Measurements from ENCODE around the gene SEMA5B.

Gene SEMA5B

DNA sequence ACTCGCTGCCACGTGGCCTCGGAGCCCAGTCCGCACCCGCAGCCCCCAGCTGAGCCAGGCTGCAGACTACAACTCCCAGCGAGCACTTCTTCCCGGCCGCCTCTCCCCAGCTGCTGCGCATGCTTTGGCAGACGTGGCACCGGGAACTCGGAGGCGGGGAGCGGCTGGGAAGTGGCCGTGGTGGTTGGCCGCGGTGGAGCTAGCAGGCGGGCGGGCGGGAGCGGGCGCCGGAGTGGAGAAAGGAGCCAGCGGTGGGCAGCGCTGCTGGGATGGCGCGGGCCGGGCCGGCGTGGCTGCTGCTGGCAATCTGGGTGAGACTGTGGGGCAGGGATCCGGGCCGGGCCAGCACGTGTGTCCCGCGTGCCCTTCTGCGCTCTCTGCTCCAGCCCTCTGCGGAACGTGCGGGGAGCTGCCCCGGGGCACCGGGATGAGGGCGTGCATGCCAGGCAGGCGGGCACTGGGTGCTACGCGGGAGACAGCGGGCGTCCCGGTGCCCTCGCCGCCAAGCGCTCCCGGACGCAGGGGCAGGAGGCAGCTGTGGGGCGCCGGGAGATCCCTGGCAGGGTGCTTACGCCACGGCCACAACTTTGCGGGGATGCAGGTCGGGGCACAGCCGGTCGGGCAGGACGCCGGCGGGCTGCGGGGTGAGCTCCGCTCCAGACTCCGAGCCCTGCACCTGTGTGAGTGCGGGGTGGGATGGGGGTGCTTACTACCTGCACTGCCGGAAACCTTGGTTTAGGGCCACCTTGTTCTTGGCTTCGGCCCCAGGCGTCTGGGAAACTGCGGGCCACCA, 39.5 kb upstream of the SEMA5B start, which contains the start of gene PDIA5 (continued):
- TF ChIP-seq ZNF335 (tag by site-specific recombination; conservative IDR thresholded peaks at IDR 0.05) (peak; percentile 73), ZBTB8A (tag by site-specific recombination; IDR thresholded peaks at IDR 0.05) (peak; percentile 97), OSR2 (tag by site-specific recombination; IDR thresholded peaks at IDR 0.05) (0 out of 2 replicates have a peak, but pooled peaks have one; percentile 5), IKZF3 (tag by site-specific recombination; IDR thresholded peaks at IDR 0.05) (peak; percentile 68), TCF7L2 (IDR thresholded peaks at IDR 0.05; ENCODE audit: borderline replicate concordance, low read depth, low read length) (no peak), FEZF1 (tag by site-specific recombination; IDR thresholded peaks at IDR 0.05) (peak; percentile 79), ZBTB17 (tag by site-specific recombination; IDR thresholded peaks at IDR 0.05) (peak; percentile 22), ZBTB20 (tag by site-specific recombination; IDR thresholded peaks at IDR 0.05) (peak; percentile 86; the same call in 1 of the 2 replicates), KLF9 (tag by site-specific recombination; IDR thresholded peaks at IDR 0.05; ENCODE audit: low read depth) (peak; percentile 43; the same call in 1 of the 2 replicates), ZNF670 (tag by site-specific recombination; IDR thresholded peaks at IDR 0.05; ENCODE audit: low read depth) (no peak), ZSCAN30 (tag by site-specific recombination; IDR thresholded peaks at IDR 0.05) (no peak)
- TF ChIP-seq, protein P1, sequence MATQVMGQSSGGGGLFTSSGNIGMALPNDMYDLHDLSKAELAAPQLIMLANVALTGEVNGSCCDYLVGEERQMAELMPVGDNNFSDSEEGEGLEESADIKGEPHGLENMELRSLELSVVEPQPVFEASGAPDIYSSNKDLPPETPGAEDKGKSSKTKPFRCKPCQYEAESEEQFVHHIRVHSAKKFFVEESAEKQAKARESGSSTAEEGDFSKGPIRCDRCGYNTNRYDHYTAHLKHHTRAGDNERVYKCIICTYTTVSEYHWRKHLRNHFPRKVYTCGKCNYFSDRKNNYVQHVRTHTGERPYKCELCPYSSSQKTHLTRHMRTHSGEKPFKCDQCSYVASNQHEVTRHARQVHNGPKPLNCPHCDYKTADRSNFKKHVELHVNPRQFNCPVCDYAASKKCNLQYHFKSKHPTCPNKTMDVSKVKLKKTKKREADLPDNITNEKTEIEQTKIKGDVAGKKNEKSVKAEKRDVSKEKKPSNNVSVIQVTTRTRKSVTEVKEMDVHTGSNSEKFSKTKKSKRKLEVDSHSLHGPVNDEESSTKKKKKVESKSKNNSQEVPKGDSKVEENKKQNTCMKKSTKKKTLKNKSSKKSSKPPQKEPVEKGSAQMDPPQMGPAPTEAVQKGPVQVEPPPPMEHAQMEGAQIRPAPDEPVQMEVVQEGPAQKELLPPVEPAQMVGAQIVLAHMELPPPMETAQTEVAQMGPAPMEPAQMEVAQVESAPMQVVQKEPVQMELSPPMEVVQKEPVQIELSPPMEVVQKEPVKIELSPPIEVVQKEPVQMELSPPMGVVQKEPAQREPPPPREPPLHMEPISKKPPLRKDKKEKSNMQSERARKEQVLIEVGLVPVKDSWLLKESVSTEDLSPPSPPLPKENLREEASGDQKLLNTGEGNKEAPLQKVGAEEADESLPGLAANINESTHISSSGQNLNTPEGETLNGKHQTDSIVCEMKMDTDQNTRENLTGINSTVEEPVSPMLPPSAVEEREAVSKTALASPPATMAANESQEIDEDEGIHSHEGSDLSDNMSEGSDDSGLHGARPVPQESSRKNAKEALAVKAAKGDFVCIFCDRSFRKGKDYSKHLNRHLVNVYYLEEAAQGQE (tag by site-specific recombination; IDR thresholded peaks at IDR 0.05): no peak; the same call in 1 of the 2 replicates
- TF ChIP-seq, protein P2, sequence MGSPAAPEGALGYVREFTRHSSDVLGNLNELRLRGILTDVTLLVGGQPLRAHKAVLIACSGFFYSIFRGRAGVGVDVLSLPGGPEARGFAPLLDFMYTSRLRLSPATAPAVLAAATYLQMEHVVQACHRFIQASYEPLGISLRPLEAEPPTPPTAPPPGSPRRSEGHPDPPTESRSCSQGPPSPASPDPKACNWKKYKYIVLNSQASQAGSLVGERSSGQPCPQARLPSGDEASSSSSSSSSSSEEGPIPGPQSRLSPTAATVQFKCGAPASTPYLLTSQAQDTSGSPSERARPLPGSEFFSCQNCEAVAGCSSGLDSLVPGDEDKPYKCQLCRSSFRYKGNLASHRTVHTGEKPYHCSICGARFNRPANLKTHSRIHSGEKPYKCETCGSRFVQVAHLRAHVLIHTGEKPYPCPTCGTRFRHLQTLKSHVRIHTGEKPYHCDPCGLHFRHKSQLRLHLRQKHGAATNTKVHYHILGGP (tag by site-specific recombination; IDR thresholded peaks at IDR 0.05): no peak
- TF ChIP-seq, protein P3, sequence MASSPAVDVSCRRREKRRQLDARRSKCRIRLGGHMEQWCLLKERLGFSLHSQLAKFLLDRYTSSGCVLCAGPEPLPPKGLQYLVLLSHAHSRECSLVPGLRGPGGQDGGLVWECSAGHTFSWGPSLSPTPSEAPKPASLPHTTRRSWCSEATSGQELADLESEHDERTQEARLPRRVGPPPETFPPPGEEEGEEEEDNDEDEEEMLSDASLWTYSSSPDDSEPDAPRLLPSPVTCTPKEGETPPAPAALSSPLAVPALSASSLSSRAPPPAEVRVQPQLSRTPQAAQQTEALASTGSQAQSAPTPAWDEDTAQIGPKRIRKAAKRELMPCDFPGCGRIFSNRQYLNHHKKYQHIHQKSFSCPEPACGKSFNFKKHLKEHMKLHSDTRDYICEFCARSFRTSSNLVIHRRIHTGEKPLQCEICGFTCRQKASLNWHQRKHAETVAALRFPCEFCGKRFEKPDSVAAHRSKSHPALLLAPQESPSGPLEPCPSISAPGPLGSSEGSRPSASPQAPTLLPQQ (tag by site-specific recombination; IDR thresholded peaks at IDR 0.05): peak; percentile 54; the same call in 1 of the 2 replicates
- TF ChIP-seq, protein P4, sequence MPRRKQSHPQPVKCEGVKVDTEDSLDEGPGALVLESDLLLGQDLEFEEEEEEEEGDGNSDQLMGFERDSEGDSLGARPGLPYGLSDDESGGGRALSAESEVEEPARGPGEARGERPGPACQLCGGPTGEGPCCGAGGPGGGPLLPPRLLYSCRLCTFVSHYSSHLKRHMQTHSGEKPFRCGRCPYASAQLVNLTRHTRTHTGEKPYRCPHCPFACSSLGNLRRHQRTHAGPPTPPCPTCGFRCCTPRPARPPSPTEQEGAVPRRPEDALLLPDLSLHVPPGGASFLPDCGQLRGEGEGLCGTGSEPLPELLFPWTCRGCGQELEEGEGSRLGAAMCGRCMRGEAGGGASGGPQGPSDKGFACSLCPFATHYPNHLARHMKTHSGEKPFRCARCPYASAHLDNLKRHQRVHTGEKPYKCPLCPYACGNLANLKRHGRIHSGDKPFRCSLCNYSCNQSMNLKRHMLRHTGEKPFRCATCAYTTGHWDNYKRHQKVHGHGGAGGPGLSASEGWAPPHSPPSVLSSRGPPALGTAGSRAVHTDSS (tag by site-specific recombination; IDR thresholded peaks at IDR 0.05): no peak
- TF ChIP-seq, protein P5, sequence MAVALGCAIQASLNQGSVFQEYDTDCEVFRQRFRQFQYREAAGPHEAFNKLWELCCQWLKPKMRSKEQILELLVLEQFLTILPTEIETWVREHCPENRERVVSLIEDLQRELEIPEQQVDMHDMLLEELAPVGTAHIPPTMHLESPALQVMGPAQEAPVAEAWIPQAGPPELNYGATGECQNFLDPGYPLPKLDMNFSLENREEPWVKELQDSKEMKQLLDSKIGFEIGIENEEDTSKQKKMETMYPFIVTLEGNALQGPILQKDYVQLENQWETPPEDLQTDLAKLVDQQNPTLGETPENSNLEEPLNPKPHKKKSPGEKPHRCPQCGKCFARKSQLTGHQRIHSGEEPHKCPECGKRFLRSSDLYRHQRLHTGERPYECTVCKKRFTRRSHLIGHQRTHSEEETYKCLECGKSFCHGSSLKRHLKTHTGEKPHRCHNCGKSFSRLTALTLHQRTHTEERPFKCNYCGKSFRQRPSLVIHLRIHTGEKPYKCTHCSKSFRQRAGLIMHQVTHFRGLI (tag by site-specific recombination; IDR thresholded peaks at IDR 0.05): peak; percentile 96
- TF ChIP-seq, protein P6, sequence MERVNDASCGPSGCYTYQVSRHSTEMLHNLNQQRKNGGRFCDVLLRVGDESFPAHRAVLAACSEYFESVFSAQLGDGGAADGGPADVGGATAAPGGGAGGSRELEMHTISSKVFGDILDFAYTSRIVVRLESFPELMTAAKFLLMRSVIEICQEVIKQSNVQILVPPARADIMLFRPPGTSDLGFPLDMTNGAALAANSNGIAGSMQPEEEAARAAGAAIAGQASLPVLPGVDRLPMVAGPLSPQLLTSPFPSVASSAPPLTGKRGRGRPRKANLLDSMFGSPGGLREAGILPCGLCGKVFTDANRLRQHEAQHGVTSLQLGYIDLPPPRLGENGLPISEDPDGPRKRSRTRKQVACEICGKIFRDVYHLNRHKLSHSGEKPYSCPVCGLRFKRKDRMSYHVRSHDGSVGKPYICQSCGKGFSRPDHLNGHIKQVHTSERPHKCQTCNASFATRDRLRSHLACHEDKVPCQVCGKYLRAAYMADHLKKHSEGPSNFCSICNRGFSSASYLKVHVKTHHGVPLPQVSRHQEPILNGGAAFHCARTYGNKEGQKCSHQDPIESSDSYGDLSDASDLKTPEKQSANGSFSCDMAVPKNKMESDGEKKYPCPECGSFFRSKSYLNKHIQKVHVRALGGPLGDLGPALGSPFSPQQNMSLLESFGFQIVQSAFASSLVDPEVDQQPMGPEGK (tag by site-specific recombination; IDR thresholded peaks at IDR 0.05): peak; percentile 86
- TF ChIP-seq, protein P7, sequence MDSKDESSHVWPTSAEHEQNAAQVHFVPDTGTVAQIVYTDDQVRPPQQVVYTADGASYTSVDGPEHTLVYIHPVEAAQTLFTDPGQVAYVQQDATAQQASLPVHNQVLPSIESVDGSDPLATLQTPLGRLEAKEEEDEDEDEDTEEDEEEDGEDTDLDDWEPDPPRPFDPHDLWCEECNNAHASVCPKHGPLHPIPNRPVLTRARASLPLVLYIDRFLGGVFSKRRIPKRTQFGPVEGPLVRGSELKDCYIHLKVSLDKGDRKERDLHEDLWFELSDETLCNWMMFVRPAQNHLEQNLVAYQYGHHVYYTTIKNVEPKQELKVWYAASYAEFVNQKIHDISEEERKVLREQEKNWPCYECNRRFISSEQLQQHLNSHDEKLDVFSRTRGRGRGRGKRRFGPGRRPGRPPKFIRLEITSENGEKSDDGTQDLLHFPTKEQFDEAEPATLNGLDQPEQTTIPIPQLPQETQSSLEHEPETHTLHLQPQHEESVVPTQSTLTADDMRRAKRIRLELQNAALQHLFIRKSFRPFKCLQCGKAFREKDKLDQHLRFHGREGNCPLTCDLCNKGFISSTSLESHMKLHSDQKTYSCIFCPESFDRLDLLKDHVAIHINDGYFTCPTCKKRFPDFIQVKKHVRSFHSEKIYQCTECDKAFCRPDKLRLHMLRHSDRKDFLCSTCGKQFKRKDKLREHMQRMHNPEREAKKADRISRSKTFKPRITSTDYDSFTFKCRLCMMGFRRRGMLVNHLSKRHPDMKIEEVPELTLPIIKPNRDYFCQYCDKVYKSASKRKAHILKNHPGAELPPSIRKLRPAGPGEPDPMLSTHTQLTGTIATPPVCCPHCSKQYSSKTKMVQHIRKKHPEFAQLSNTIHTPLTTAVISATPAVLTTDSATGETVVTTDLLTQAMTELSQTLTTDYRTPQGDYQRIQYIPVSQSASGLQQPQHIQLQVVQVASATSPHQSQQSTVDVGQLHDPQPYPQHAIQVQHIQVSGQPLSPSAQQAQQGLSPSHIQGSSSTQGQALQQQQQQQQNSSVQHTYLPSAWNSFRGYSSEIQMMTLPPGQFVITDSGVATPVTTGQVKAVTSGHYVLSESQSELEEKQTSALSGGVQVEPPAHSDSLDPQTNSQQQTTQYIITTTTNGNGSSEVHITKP (tag by site-specific recombination; IDR thresholded peaks at IDR 0.05): peak; percentile 51; the same call in 1 of the 2 replicates
- TF ChIP-seq, protein P8, sequence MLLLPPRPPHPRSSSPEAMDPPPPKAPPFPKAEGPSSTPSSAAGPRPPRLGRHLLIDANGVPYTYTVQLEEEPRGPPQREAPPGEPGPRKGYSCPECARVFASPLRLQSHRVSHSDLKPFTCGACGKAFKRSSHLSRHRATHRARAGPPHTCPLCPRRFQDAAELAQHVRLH (tag by site-specific recombination; IDR thresholded peaks at IDR 0.05): no peak
- TF ChIP-seq, protein P9, sequence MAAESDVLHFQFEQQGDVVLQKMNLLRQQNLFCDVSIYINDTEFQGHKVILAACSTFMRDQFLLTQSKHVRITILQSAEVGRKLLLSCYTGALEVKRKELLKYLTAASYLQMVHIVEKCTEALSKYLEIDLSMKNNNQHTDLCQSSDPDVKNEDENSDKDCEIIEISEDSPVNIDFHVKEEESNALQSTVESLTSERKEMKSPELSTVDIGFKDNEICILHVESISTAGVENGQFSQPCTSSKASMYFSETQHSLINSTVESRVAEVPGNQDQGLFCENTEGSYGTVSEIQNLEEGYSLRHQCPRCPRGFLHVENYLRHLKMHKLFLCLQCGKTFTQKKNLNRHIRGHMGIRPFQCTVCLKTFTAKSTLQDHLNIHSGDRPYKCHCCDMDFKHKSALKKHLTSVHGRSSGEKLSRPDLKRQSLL (tag by site-specific recombination; IDR thresholded peaks at IDR 0.05): peak; percentile 60

Measured in HEK293 (cell line).